Right renal pelvis (tissue), 4 donors: ENCODE data around the gene CNN3. TPM values are rescaled to one million over a fixed set of nuclear protein-coding genes. Genes with fewer than 3 reads are reported as not detected.
"Not testable (repeated sequence)": the region's sequence is repeated elsewhere in the genome, so short reads cannot be mapped to it uniquely, and the experiment has no call there.

Source experiments
- DNase-seq, 4 donors: peaks; one replicate each; pipeline ENCODE4 v3.0.0-alpha.2; 2013; ENCODE audit warnings: low read depth in 4 of 4, low spot score in 3 of 4, missing footprints in 1 of 4
- polyA plus RNA-seq, 4 donors: library from polyadenylated mRNA; unstranded; fragments of 120-200 nt; gene quantifications; one replicate each; pipeline ENCODE4 v1.2.1, GENCODE V29; 2013; ENCODE audit not compliant: insufficient read length in 4 of 4

The CNN3 gene
- polyA plus RNA-seq, 4 donors = 296 to 396 (median 380) TPM

- no peak for DNase-seq
Measured at GRCh38 chr1:94951046-94951445, 24.1 kb upstream of the CNN3 start.

- no peak for DNase-seq
Measured at GRCh38 chr1:94949681-94950661, 23.1 kb upstream of the CNN3 start.

GRCh38 chr1:94947437-94947836 lies 20.5 kb upstream of the CNN3 start:
- DNase-seq = no peak

GRCh38 chr1:94946886-94947285 lies 20.0 kb upstream of the CNN3 start:
- no peak for DNase-seq

GRCh38 chr1:94942171-94943128 lies 15.5 kb upstream of the CNN3 start:
- no peak for DNase-seq

- not testable (repeated sequence) for DNase-seq
Measured at GRCh38 chr1:94941480-94941879, 14.6 kb upstream of the CNN3 start.

- DNase-seq = no peak
Measured at GRCh38 chr1:94940738-94941137, 13.8 kb upstream of the CNN3 start.

- DNase-seq = no peak
Measured at GRCh38 chr1:94937820-94938219, 10.9 kb upstream of the CNN3 start.

- no peak for DNase-seq
Measured at GRCh38 chr1:94936861-94937620, 10.1 kb upstream of the CNN3 start.

GRCh38 chr1:94935476-94935875 lies 8.6 kb upstream of the CNN3 start:
- DNase-seq = no peak

- no peak for DNase-seq
Measured at GRCh38 chr1:94935034-94935433, 8.1 kb upstream of the CNN3 start.

- no peak for DNase-seq
Measured at GRCh38 chr1:94934551-94934950, 7.6 kb upstream of the CNN3 start.

- DNase-seq = no peak
Measured at GRCh38 chr1:94931254-94931841, 4.4 kb upstream of the CNN3 start.

- no peak for DNase-seq
Measured at GRCh38 chr1:94929351-94930217, 2.7 kb upstream of the CNN3 start.

- no peak for DNase-seq
Measured at GRCh38 chr1:94928293-94928939, 1.5 kb upstream of the CNN3 start.

GRCh38 chr1:94927405-94928175 lies 680 bp upstream of the CNN3 start:
- DNase-seq = no peak

GRCh38 chr1:94926126-94926914 lies 590 bp downstream of the CNN3 start:
- peak in 3 of 4 donors; percentile 46 to 52 (median 49) for DNase-seq
